PC-9 (cell line): ENCODE results near the gene TMEM120A. TPM values are rescaled to one million over a fixed set of nuclear protein-coding genes. Genes with fewer than 3 reads are reported as not detected.

Source experiments
- BruUV-seq: library from RNA; stranded (reverse); fragments of 400-500 nt; replicated peaks from 2 replicates; lab custom pipeline; 2021; lab: Mats Ljungman, UMichigan
- CTCF ChIA-PET: fragments of 300-600 bp; sonication (Branson Sonifier 250); formaldehyde crosslinking; loops from one replicate; lab custom pipeline; 2022; ENCODE audit warnings: antibody characterized with exemption; lab: Charles Lee
- POLR2A ChIA-PET: fragments of 300-600 bp; sonication (Branson Sonifier 250); formaldehyde crosslinking; loops from one replicate; lab custom pipeline; 2022; ENCODE audit warnings: antibody characterized with exemption; ENCODE audit not compliant: unreplicated experiment; lab: Charles Lee
- DNase-seq, 2 experiments: peaks; one replicate each; pipeline versions ENCODE4 v3.0.0 to v3.0.0-alpha.2; 2015 to 2022; ENCODE audit warnings: mixed read lengths in 1 of 2
- H2AFZ ChIP-seq: fragments of 200-600 bp; sonication (generic); 2 replicates; pipeline ENCODE4 v1.8.1; 2017; ENCODE audit warnings: antibody characterized with exemption
- H3F3A ChIP-seq: fragments of 200-600 bp; sonication (generic); 2 replicates; pipeline ENCODE4 v1.8.1; 2017; ENCODE audit warnings: antibody characterized with exemption, mild to moderate bottlenecking, low read depth; ENCODE audit not compliant: insufficient read depth
- H3K27ac ChIP-seq: fragments of 200-600 bp; sonication (generic); 2 replicates; pipeline ENCODE4 v1.6.1; 2016; ENCODE audit warnings: mixed run types
- H3K27me3 ChIP-seq: fragments of 200-600 bp; sonication (generic); 2 replicates; pipeline ENCODE4 v1.6.1; 2016; ENCODE audit warnings: low read depth, mixed run types; ENCODE audit not compliant: insufficient read depth
- H3K36me3 ChIP-seq: fragments of 200-600 bp; sonication (generic); 2 replicates; pipeline ENCODE4 v1.6.1; 2016; ENCODE audit warnings: low read depth, mixed run types
- H3K4me1 ChIP-seq: fragments of 200-600 bp; sonication (generic); replicated peaks from 2 replicates; pipeline ENCODE4 v1.6.1; 2016; ENCODE audit warnings: mixed run types; ENCODE audit not compliant: insufficient read depth
- H3K4me2 ChIP-seq: fragments of 200-600 bp; sonication (generic); 2 replicates; pipeline ENCODE4 v1.6.1; 2017; ENCODE audit warnings: mixed run types
- H3K4me3 ChIP-seq: fragments of 200-600 bp; sonication (generic); 2 replicates; pipeline ENCODE4 v1.6.1; 2016; ENCODE audit warnings: mixed run types
- H3K79me2 ChIP-seq: fragments of 200-600 bp; sonication (generic); 2 replicates; pipeline ENCODE4 v1.6.1; 2017; ENCODE audit warnings: low read depth, mixed run types
- H3K9me2 ChIP-seq: fragments of 200-600 bp; sonication (generic); 2 replicates; pipeline ENCODE4 v1.8.1; 2017; ENCODE audit warnings: mild to moderate bottlenecking; ENCODE audit not compliant: insufficient read depth
- H3K9me3 ChIP-seq: fragments of 200-600 bp; sonication (generic); 2 replicates; pipeline ENCODE4 v1.8.1; 2016; ENCODE audit warnings: low read depth; ENCODE audit not compliant: insufficient read depth
- H4K20me1 ChIP-seq: fragments of 200-600 bp; sonication (generic); 2 replicates; pipeline ENCODE4 v1.8.1; 2017; ENCODE audit not compliant: insufficient read depth
- CTCF ChIP-seq: fragments of 200-600 bp; sonication (generic); conservative IDR thresholded peaks from 2 replicates; pipeline ENCODE4 v1.6.1; 2017; ENCODE audit warnings: mixed run types, antibody characterized with exemption, mild to moderate bottlenecking, moderate library complexity
- EZH2 ChIP-seq: fragments of 200-600 bp; sonication (generic); IDR thresholded peaks from 2 replicates; pipeline ENCODE4 v1.8.0; 2017; ENCODE audit warnings: antibody characterized with exemption, low read depth
- intact Hi-C: fragments of 100-400 bp; cut with micrococcal nuclease; formaldehyde crosslinking; loops from one replicate; pipeline ENCODE4 v1.10.0; 2022; ENCODE audit not compliant: unreplicated experiment
- total RNA-seq: library from RNA; stranded (reverse); gene quantifications from 2 replicates; pipeline ENCODE4 v1.2.3, GENCODE V29; 2021

Gene TMEM120A
- total RNA-seq, 1 experiment from 2014 or later, result 27.0 TPM

- Histone ChIP-seq H3K36me3 (peaks cover 13% of the 10 kb centered on the region), H3K27me3 (no peaks in the 10 kb centered on the region), H3K9me3 (peaks cover 3% of the 10 kb centered on the region), H4K20me1 (no peaks in the 10 kb centered on the region), H3K79me2 (no peaks in the 10 kb centered on the region), H3K4me3 (no peak overlapping the region), H3K4me1 (peaks cover 50% of the 10 kb centered on the region), H3K9me2 (no peaks in the 10 kb centered on the region), H3F3A (peaks cover 59% of the 10 kb centered on the region), H3K27ac (peak overlapping the region; percentile 76; the same call in 1 of the 2 replicates), H2AFZ (no peak overlapping the region), H3K4me2 (peak overlapping the region; percentile 72; the same call in 1 of the 2 replicates)
- ChIA-PET POLR2A (no interaction called here), CTCF (no interaction called here)
- intact Hi-C loops, result no loop called here
- TF ChIP-seq CTCF (no peak), EZH2 (no peak)
- BruUV-seq, result no TSS peak
- DNase-seq, result no peak
Measured at GRCh38 chr7:75955331-75955955, 39.0 kb downstream of the TMEM120A start.

- no peak overlapping the region for H2AFZ ChIP-seq
- H3K27me3 ChIP-seq, result no peaks in the 10 kb centered on the region
- H3K27ac ChIP-seq, result no peak overlapping the region
- peaks cover 3% of the 10 kb centered on the region for H3K9me3 ChIP-seq
- no peak overlapping the region for H3K4me2 ChIP-seq
- H3F3A ChIP-seq, result peaks cover 52% of the 10 kb centered on the region
- CTCF ChIA-PET, result no interaction called here
- BruUV-seq, result no TSS peak
- POLR2A ChIA-PET, result no interaction called here
- 0 out of 2 replicates have a peak, but pooled peaks cover 4% of the 10 kb centered on the region for H3K79me2 ChIP-seq
- no peak overlapping the region for H3K4me3 ChIP-seq
- no peaks in the 10 kb centered on the region for H3K9me2 ChIP-seq
- H4K20me1 ChIP-seq, result no peaks in the 10 kb centered on the region
- DNase-seq, result no peak
- peaks cover 13% of the 10 kb centered on the region for H3K36me3 ChIP-seq
- intact Hi-C loops, result no loop called here
- peaks cover 44% of the 10 kb centered on the region for H3K4me1 ChIP-seq
- TF ChIP-seq EZH2 (no peak), CTCF (no peak)
Measured at GRCh38 chr7:75953931-75954330, 40.5 kb downstream of the TMEM120A start.

GRCh38 chr7:75953431-75953830, 41.0 kb downstream of the TMEM120A start:
- ChIA-PET POLR2A (no interaction called here), CTCF (no interaction called here)
- DNase-seq, result no peak
- no peak for TF ChIP-seq EZH2
- no peak for TF ChIP-seq CTCF
- peaks cover 8% of the 10 kb centered on the region; the same call in 1 of the 2 replicates for H3K79me2 ChIP-seq
- peaks cover 13% of the 10 kb centered on the region for H3K36me3 ChIP-seq
- intact Hi-C loops, result no loop called here
- H3K9me2 ChIP-seq, result no peaks in the 10 kb centered on the region
- H3K4me2 ChIP-seq, result no peak overlapping the region
- H3K27me3 ChIP-seq, result no peaks in the 10 kb centered on the region
- H3K9me3 ChIP-seq, result peaks cover 3% of the 10 kb centered on the region
- BruUV-seq, result no TSS peak
- peaks cover 48% of the 10 kb centered on the region for H3F3A ChIP-seq
- H3K4me1 ChIP-seq, result peaks cover 39% of the 10 kb centered on the region
- no peak overlapping the region for H3K4me3 ChIP-seq
- H4K20me1 ChIP-seq, result no peaks in the 10 kb centered on the region
- no peak overlapping the region for H3K27ac ChIP-seq
- no peak overlapping the region for H2AFZ ChIP-seq
